Measurements from ENCODE around the gene LRRTM4. TPM values are rescaled to one million over a fixed set of nuclear protein-coding genes. Genes with fewer than 3 reads are reported as not detected.
"Not testable (repeated sequence)": the region's sequence is repeated elsewhere in the genome, so short reads cannot be mapped to it uniquely, and the experiment has no call there.

Gene LRRTM4
- total RNA-seq, 1 donor from 2014 or later: not detected

DNA sequence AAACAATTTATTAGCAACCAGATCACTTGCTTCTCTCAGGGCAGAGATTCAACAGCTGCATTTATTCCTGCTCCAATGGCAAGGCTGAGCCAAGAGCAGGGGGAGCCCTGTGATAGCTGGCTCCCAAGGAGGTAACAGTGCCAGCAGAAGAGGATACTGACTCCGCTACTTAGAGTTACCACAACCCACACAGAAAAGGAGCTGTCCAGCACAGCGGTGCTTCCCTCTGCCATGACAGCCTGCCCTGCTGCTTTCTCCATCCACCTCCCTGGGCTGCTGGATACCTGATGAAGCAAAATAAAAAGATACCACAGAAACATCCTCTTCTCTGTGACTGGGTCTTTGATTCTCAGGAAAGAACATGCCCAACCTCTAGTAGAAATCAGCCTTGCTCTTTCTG, 467.2 kb downstream of the LRRTM4 start:
- DNase-seq (ENCODE audit: extremely low spot score, unreplicated experiment): no peak
- Mint-ChIP-seq H3K4me3 (ENCODE audit: unreplicated experiment) (no peak overlapping the region), H3K9me3 (ENCODE audit: unreplicated experiment) (no peaks in the 10 kb centered on the region), H3K27me3 (ENCODE audit: unreplicated experiment) (no peaks in the 10 kb centered on the region), H3K4me1 (ENCODE audit: unreplicated experiment) (no peaks in the 10 kb centered on the region), H3K27ac (ENCODE audit: unreplicated experiment) (no peak overlapping the region), H3K36me3 (ENCODE audit: unreplicated experiment) (no peaks in the 10 kb centered on the region)
- TF ChIP-seq, protein P1, sequence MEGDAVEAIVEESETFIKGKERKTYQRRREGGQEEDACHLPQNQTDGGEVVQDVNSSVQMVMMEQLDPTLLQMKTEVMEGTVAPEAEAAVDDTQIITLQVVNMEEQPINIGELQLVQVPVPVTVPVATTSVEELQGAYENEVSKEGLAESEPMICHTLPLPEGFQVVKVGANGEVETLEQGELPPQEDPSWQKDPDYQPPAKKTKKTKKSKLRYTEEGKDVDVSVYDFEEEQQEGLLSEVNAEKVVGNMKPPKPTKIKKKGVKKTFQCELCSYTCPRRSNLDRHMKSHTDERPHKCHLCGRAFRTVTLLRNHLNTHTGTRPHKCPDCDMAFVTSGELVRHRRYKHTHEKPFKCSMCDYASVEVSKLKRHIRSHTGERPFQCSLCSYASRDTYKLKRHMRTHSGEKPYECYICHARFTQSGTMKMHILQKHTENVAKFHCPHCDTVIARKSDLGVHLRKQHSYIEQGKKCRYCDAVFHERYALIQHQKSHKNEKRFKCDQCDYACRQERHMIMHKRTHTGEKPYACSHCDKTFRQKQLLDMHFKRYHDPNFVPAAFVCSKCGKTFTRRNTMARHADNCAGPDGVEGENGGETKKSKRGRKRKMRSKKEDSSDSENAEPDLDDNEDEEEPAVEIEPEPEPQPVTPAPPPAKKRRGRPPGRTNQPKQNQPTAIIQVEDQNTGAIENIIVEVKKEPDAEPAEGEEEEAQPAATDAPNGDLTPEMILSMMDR (IDR thresholded peaks at IDR 0.05): no peak

DNA sequence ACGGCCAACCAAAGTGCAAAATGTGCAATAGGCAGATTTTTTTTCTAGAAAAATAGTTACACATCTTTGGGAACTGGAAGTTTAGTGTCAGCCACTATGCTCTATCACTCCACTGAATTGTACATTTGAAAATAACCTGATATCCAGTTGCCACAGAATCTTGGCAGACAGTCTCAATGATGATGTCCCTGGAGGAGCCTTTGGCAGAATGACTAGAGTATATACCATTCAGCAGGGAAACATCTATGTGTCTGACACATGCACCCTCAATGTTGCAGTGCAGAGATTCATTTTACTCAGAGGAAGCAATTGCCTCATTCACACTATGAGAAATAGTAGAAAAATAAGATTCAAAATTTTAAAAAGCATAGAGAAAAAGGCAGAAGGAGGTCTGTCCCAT, 475.8 kb downstream of the LRRTM4 start:
- DNase-seq (ENCODE audit: extremely low spot score, unreplicated experiment): no peak
- H3K27me3 Mint-ChIP-seq (ENCODE audit: unreplicated experiment): no peaks in the 10 kb centered on the region
- H3K36me3 Mint-ChIP-seq (ENCODE audit: unreplicated experiment): no peaks in the 10 kb centered on the region
- TF ChIP-seq, protein P1 (IDR thresholded peaks at IDR 0.05): no peak
- H3K4me3 Mint-ChIP-seq (ENCODE audit: unreplicated experiment): no peak overlapping the region
- no peaks in the 10 kb centered on the region for H3K4me1 Mint-ChIP-seq (ENCODE audit: unreplicated experiment)
- no peak overlapping the region for H3K27ac Mint-ChIP-seq (ENCODE audit: unreplicated experiment)
- H3K9me3 Mint-ChIP-seq (ENCODE audit: unreplicated experiment): no peaks in the 10 kb centered on the region

DNA sequence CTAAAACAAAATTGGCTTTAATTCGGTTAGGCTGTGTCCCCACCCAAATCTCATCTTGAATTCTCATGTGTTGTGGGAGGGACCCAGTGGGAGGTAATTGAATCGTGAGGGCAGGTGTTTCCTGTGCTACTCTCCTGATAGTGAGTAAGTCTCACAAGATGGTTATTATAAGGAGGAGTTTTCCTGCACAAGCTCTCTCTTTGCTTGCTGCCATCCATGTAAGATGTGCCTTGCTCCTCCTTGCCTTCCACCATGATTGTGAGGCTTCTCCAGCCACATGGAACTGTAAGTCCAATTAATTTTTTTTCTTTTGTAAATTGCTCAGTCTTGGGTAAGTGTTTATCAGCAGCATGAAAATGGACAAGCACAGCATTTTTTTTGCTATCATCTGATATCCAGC, 476.7 kb downstream of the LRRTM4 start:
- H3K27me3 Mint-ChIP-seq (ENCODE audit: unreplicated experiment); H3K9me3 Mint-ChIP-seq (ENCODE audit: unreplicated experiment); H3K4me3 Mint-ChIP-seq (ENCODE audit: unreplicated experiment); H3K27ac Mint-ChIP-seq (ENCODE audit: unreplicated experiment); H3K36me3 Mint-ChIP-seq (ENCODE audit: unreplicated experiment); H3K4me1 Mint-ChIP-seq (ENCODE audit: unreplicated experiment); DNase-seq (ENCODE audit: extremely low spot score, unreplicated experiment): not testable (repeated sequence)

DNA sequence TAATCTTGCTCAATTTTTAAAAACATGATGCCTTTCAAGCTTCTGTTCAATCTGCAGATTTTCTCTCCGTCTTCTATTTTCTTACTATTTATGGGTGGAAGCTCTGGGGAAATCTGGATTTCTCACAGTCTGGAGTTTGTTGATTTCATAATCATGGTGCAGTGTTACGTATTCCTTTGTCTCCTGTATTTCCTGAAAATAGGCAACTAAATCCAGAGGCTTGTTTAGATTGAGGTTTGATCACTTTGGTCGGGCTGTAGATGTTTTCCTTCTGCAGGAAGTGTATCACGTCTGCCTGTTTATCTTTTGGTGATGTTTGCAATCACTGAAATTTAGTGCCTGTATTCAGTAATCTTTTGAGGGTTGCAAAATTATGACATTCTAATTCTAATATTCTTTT, 487.7 kb downstream of the LRRTM4 start:
- H3K9me3 Mint-ChIP-seq (ENCODE audit: unreplicated experiment): no peaks in the 10 kb centered on the region
- H3K27me3 Mint-ChIP-seq (ENCODE audit: unreplicated experiment): no peaks in the 10 kb centered on the region
- DNase-seq (ENCODE audit: extremely low spot score, unreplicated experiment): no peak
- no peak overlapping the region for H3K4me3 Mint-ChIP-seq (ENCODE audit: unreplicated experiment)
- no peak overlapping the region for H3K27ac Mint-ChIP-seq (ENCODE audit: unreplicated experiment)
- H3K36me3 Mint-ChIP-seq (ENCODE audit: unreplicated experiment): no peaks in the 10 kb centered on the region
- TF ChIP-seq, protein P1 (IDR thresholded peaks at IDR 0.05): no peak
- no peaks in the 10 kb centered on the region for H3K4me1 Mint-ChIP-seq (ENCODE audit: unreplicated experiment)

DNA sequence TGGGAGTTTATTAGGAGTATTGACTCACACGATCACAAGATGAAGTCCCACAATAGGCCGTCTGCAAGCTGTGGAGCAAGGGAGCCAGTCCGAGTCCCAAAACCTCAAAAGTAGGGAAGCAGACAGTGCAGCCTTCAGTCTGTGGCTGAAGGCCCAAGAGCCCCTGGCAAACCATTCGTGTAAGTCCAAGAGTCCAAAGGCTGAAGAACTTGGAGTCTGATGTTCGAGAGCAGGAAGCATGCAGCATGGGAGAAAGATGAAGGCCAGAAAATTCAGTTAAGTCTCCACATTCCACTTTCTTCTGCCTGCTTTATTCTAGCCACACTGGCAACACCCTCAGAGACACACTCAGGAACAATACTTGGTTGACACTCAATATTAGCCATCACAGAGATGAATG, 492.9 kb downstream of the LRRTM4 start:
- not testable (repeated sequence) for H3K36me3 Mint-ChIP-seq (ENCODE audit: unreplicated experiment); DNase-seq (ENCODE audit: extremely low spot score, unreplicated experiment); H3K4me1 Mint-ChIP-seq (ENCODE audit: unreplicated experiment); H3K27ac Mint-ChIP-seq (ENCODE audit: unreplicated experiment); H3K9me3 Mint-ChIP-seq (ENCODE audit: unreplicated experiment); H3K4me3 Mint-ChIP-seq (ENCODE audit: unreplicated experiment); H3K27me3 Mint-ChIP-seq (ENCODE audit: unreplicated experiment)

DNA sequence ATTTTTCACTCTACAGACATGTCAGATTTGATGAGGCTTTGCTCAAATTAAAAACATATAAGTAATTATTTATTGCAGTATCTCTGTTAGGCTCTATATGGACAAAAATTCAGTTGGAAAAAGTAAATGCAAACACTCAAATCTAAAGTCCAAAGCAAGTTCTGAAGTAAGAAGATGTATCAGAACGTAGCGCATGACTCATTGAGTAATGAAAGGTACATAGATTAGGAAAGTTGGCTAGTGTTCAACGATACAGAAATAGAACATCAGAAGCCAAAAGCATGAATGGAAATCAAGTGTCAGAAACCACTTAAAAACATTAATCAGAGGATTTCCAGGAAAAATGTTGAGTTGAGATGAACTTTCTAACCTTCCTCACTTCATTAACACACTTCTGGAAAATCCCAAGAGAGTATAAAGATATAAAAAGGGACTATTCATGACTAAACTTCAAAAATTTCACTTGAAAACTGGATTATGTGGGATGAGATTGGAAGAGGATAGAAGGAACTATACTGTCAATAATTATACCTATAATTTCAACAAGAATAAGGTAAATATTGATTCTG, 494.1 kb downstream of the LRRTM4 start:
- Mint-ChIP-seq H3K27me3 (ENCODE audit: unreplicated experiment) (no peaks in the 10 kb centered on the region), H3K27ac (ENCODE audit: unreplicated experiment) (no peak overlapping the region), H3K4me3 (ENCODE audit: unreplicated experiment) (no peak overlapping the region), H3K36me3 (ENCODE audit: unreplicated experiment) (no peaks in the 10 kb centered on the region), H3K9me3 (ENCODE audit: unreplicated experiment) (peaks cover 4% of the 10 kb centered on the region), H3K4me1 (ENCODE audit: unreplicated experiment) (no peaks in the 10 kb centered on the region)
- no peak for DNase-seq (ENCODE audit: extremely low spot score, unreplicated experiment)
- TF ChIP-seq, protein P1 (IDR thresholded peaks at IDR 0.05): no peak

Measured in osteocyte (in vitro differentiated cells).